Keratinocyte (primary cell): Measurements from ENCODE around the gene KRT9. TPM values are rescaled to one million over a fixed set of nuclear protein-coding genes. Genes with fewer than 3 reads are reported as not detected.

Experiments used
- DNase-seq: peaks from one replicate; pipeline ENCODE4 v3.0.0-alpha.2; 2011; ENCODE audit warnings: low read depth, missing footprints, low spot score
- FAIRE-seq: peaks from 2 replicates; lab custom pipeline; 2011; peaks lifted over from hg19 to GRCh38; lab: Jason Lieb, UNC
- H2AFZ ChIP-seq: 2 replicates; pipeline ENCODE4 v1.6.0; 2012; ENCODE audit warnings: low read length, control low read depth, inconsistent platforms; ENCODE audit not compliant: control insufficient read depth
- H3K27ac ChIP-seq: 2 replicates; pipeline ENCODE4 v1.5.1; 2011; ENCODE audit warnings: low read length; ENCODE audit not compliant: control insufficient read depth, insufficient read depth
- H3K27me3 ChIP-seq: 3 replicates; pipeline ENCODE4 v1.6.0; 2011; ENCODE audit warnings: low read length; ENCODE audit not compliant: control insufficient read depth, insufficient read depth; ENCODE audit errors: extremely low read depth
- H3K36me3 ChIP-seq, 2 experiments: 2 replicates in 1 of 2; 3 replicates in 1 of 2; pipeline ENCODE4 v1.5.1; 2011; ENCODE audit warnings: low read length in 2 of 2, mild to moderate bottlenecking in 1 of 2; ENCODE audit not compliant: control insufficient read depth in 2 of 2, insufficient read depth in 2 of 2; ENCODE audit errors: extremely low read depth in 1 of 2
- H3K4me1 ChIP-seq: 3 replicates; pipeline ENCODE4 v1.5.1; 2011; ENCODE audit warnings: low read length; ENCODE audit not compliant: control insufficient read depth, insufficient read depth; ENCODE audit errors: extremely low read depth
- H3K4me2 ChIP-seq: 3 replicates; pipeline ENCODE4 v1.6.0; 2011; ENCODE audit warnings: low read depth, low read length; ENCODE audit not compliant: control insufficient read depth, insufficient read depth; ENCODE audit errors: extremely low read depth
- H3K4me3 ChIP-seq, 3 experiments: fragments of 200-600 bp in 1 of 3; sonication (generic) in 1 of 3; 2 replicates in 2 of 3; 3 replicates in 1 of 3; pipeline ENCODE4 v1.5.1; 2011 to 2016; ENCODE audit warnings: low read length in 3 of 3, mild to moderate bottlenecking in 3 of 3, control low read depth in 2 of 3, inconsistent platforms in 1 of 3, low read depth in 1 of 3, mixed read lengths in 1 of 3, mixed run types in 1 of 3, moderate library complexity in 1 of 3; ENCODE audit not compliant: control insufficient read depth in 2 of 3, insufficient read depth in 2 of 3; ENCODE audit errors: extremely low read depth in 1 of 3
- H3K79me2 ChIP-seq: 2 replicates; pipeline ENCODE4 v1.6.0; 2012; ENCODE audit warnings: low read length; ENCODE audit not compliant: control insufficient read depth, insufficient read depth
- H3K9ac ChIP-seq: 3 replicates; pipeline ENCODE4 v1.6.0; 2011; ENCODE audit warnings: low read length; ENCODE audit not compliant: control insufficient read depth, insufficient read depth; ENCODE audit errors: extremely low read depth
- H3K9me1 ChIP-seq: 3 replicates; pipeline ENCODE4 v1.6.0; 2011; ENCODE audit warnings: low read length; ENCODE audit not compliant: control insufficient read depth, insufficient read depth; ENCODE audit errors: extremely low read depth
- H3K9me3 ChIP-seq: 2 replicates; pipeline ENCODE4 v1.5.1; 2012; ENCODE audit warnings: low read depth, low read length; ENCODE audit not compliant: control insufficient read depth
- H4K20me1 ChIP-seq: 3 replicates; pipeline ENCODE4 v1.6.0; 2011; ENCODE audit warnings: low read length; ENCODE audit not compliant: control insufficient read depth, insufficient read depth; ENCODE audit errors: extremely low read depth
- EZH2 ChIP-seq: IDR thresholded peaks from one replicate; pipeline ENCODE4 v1.6.1; 2012; ENCODE audit warnings: inconsistent platforms, mild to moderate bottlenecking, low read length, moderate library complexity
- dilution Hi-C: fragments of 300-500 bp; cut with MboI; formaldehyde crosslinking; loops from one replicate; pipeline ENCODE4 v1.7.0; 2020; ENCODE audit warnings: low sequenced_read_pairs; ENCODE audit not compliant: extremely low pct_ligation_motif_present
- polyA plus RNA-seq, 5 experiments: library from polyadenylated mRNA; depleted of rRNA in 3 of 5; stranded (reverse) in 3 of 5; stranded (forward) in 1 of 5; unstranded in 1 of 5; fragments of >200 nt; gene quantifications; 1 replicate in 1 of 5; 2 replicates in 3 of 5; 3 replicates in 1 of 5; pipeline versions ENCODE4 v1.2.1 to v1.2.3, GENCODE V29; 2011 to 2012; ENCODE audit warnings: missing spikeins in 2 of 5, low read depth in 1 of 5, low replicate concordance in 1 of 5
- TF ChIP-seq, protein P1 (sequence below), 3 experiments: IDR thresholded peaks in 1 of 3; conservative IDR thresholded peaks in 1 of 3; optimal IDR thresholded peaks in 1 of 3; 2 replicates in 2 of 3; 3 replicates in 1 of 3; pipeline versions ENCODE3 to v1.5.1; 2011; ENCODE audit warnings: low read length in 3 of 3, mild to moderate bottlenecking in 3 of 3, moderate library complexity in 2 of 3, control low read depth in 1 of 3, inconsistent platforms in 1 of 3; ENCODE audit not compliant: insufficient read depth in 2 of 3; ENCODE audit errors: extremely low read depth in 1 of 3

The KRT9 gene
- polyA plus RNA-seq, 1 donor (not counting 4 experiments of a cell fraction or from before 2014, with no cell fraction given): 1.6 TPM

- FAIRE-seq: no peak
- TF ChIP-seq, protein P1, sequence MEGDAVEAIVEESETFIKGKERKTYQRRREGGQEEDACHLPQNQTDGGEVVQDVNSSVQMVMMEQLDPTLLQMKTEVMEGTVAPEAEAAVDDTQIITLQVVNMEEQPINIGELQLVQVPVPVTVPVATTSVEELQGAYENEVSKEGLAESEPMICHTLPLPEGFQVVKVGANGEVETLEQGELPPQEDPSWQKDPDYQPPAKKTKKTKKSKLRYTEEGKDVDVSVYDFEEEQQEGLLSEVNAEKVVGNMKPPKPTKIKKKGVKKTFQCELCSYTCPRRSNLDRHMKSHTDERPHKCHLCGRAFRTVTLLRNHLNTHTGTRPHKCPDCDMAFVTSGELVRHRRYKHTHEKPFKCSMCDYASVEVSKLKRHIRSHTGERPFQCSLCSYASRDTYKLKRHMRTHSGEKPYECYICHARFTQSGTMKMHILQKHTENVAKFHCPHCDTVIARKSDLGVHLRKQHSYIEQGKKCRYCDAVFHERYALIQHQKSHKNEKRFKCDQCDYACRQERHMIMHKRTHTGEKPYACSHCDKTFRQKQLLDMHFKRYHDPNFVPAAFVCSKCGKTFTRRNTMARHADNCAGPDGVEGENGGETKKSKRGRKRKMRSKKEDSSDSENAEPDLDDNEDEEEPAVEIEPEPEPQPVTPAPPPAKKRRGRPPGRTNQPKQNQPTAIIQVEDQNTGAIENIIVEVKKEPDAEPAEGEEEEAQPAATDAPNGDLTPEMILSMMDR (optimal IDR thresholded peaks at IDR 0.05 in 1 of 3, IDR thresholded peaks at IDR 0.05 in 1 of 3, conservative IDR thresholded peaks at IDR 0.05 in 1 of 3; ENCODE audit: extremely low read depth in 1 of 3, insufficient read depth in 2 of 3, low read length in 3 of 3): no peak
- no peak for TF ChIP-seq EZH2
These were observed 4.5 kb downstream of the KRT9 start for GRCh38 chr17:41567317-41567716.

DNA sequence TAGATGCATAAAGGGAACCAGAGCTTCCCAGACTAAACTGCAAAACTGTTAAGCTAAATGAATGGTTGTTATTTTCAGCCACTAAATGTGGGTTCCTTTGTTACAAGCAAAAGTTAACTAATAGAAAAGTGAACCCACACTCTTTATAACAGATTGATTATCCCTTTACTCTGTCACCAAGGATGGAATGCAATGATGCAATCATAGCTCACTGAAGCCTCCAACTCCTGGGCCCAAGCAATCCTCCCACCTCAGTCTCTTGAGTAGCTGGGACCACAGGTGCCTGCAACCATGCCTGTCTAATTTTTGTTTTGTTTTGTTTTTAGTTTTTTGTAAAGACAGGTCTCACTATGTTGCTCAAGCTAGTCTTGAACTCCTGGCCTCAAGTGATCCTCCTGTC, 6.5 kb downstream of the KRT9 start:
- H3K4me3 ChIP-seq: no peak overlapping the region
- no peak overlapping the region for H3K4me2 ChIP-seq
- no peaks in the 10 kb centered on the region for H3K79me2 ChIP-seq
- H3K9ac ChIP-seq: no peak overlapping the region
- H3K9me3 ChIP-seq: no peaks in the 10 kb centered on the region
- no peak for TF ChIP-seq EZH2
- TF ChIP-seq, protein P1 (optimal IDR thresholded peaks at IDR 0.05 in 1 of 3, IDR thresholded peaks at IDR 0.05 in 1 of 3, conservative IDR thresholded peaks at IDR 0.05 in 1 of 3; ENCODE audit: extremely low read depth in 1 of 3, insufficient read depth in 2 of 3, low read length in 3 of 3): no peak
- H3K27ac ChIP-seq: no peak overlapping the region
- no peaks in the 10 kb centered on the region for H3K9me1 ChIP-seq
- no peak for DNase-seq
- dilution Hi-C loops: no loop called here
- no peaks in the 10 kb centered on the region for H3K4me1 ChIP-seq
- H2AFZ ChIP-seq: no peak overlapping the region
- H3K36me3 ChIP-seq: no peaks in the 10 kb centered on the region
- H3K27me3 ChIP-seq: no peaks in the 10 kb centered on the region
- no peaks in the 10 kb centered on the region for H4K20me1 ChIP-seq
- no peak for FAIRE-seq

More at GRCh38 chr17:41567317-41567716, 4.5 kb downstream of the KRT9 start:
- no peak overlapping the region for H3K9ac ChIP-seq
- H4K20me1 ChIP-seq: no peaks in the 10 kb centered on the region
- H3K4me1 ChIP-seq: peaks cover 4% of the 10 kb centered on the region
- dilution Hi-C loops: no loop called here
- no peaks in the 10 kb centered on the region for H3K9me1 ChIP-seq
- H3K4me2 ChIP-seq: no peak overlapping the region
- H3K36me3 ChIP-seq: no peaks in the 10 kb centered on the region
- H3K4me3 ChIP-seq: no peak overlapping the region
- DNase-seq: no peak
- no peak overlapping the region for H3K27ac ChIP-seq
- no peaks in the 10 kb centered on the region for H3K9me3 ChIP-seq
- H3K27me3 ChIP-seq: no peaks in the 10 kb centered on the region
- no peak overlapping the region for H2AFZ ChIP-seq
- no peaks in the 10 kb centered on the region for H3K79me2 ChIP-seq
